Fibroblast of lung (primary cell): Measurements from ENCODE around the gene CABP1.

Experiments used
- EZH2 ChIP-seq: IDR thresholded peaks from 2 replicates; pipeline ENCODE4 v1.5.1; 2012; ENCODE audit warnings: low read length, control low read depth, mild to moderate bottlenecking; ENCODE audit errors: missing control alignments
- TF ChIP-seq, protein P1 (sequence below), 2 donors: IDR thresholded peaks in 1 of 2; conservative IDR thresholded peaks in 1 of 2; 1 replicate in 1 of 2; 2 replicates in 1 of 2; pipeline ENCODE4 v1.5.1; 2011 to 2012; ENCODE audit warnings: low read length in 2 of 2, control low read depth in 1 of 2, inconsistent platforms in 1 of 2, low read depth in 1 of 2, mild to moderate bottlenecking in 1 of 2

DNA sequence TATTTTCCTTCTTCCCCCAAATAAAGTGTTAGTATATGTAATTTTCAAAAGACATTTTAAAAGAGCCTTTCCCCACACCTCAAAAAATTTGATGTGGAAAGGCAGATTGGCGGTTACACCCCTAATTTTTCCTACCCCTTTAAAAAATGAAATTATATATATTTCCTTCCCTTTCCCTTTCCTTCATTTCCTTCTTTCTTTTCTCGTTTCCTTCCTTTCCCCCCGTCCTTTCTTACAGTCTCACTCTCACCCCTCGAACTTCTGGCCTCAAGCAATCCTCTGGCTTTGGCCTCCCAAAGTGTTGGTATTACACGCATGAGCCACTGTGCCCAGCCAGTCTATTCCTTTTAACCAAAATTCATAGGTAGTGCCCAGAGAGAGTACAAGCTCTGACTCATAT is 65.6 kb downstream of the CABP1 start:
- TF ChIP-seq, protein P1, sequence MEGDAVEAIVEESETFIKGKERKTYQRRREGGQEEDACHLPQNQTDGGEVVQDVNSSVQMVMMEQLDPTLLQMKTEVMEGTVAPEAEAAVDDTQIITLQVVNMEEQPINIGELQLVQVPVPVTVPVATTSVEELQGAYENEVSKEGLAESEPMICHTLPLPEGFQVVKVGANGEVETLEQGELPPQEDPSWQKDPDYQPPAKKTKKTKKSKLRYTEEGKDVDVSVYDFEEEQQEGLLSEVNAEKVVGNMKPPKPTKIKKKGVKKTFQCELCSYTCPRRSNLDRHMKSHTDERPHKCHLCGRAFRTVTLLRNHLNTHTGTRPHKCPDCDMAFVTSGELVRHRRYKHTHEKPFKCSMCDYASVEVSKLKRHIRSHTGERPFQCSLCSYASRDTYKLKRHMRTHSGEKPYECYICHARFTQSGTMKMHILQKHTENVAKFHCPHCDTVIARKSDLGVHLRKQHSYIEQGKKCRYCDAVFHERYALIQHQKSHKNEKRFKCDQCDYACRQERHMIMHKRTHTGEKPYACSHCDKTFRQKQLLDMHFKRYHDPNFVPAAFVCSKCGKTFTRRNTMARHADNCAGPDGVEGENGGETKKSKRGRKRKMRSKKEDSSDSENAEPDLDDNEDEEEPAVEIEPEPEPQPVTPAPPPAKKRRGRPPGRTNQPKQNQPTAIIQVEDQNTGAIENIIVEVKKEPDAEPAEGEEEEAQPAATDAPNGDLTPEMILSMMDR (conservative IDR thresholded peaks at IDR 0.05 in 1 of 2, IDR thresholded peaks at IDR 0.05 in 1 of 2; ENCODE audit: low read depth in 1 of 2, low read length in 2 of 2) = no peak
- TF ChIP-seq EZH2 = no peak
